GM23248 (cell line): ENCODE measurements around the gene OR10A6. TPM values are rescaled to one million over a fixed set of nuclear protein-coding genes. Genes with fewer than 3 reads are reported as not detected.

Experiments
- DNase-seq: peaks from one replicate; pipeline ENCODE4 v3.0.0-alpha.2; 2015
- H2AFZ ChIP-seq: fragments of 200-600 bp; sonication (generic); 2 replicates; pipeline ENCODE4 v1.6.1; 2016; ENCODE audit warnings: antibody characterized with exemption
- H3F3A ChIP-seq: fragments of 200-600 bp; sonication (generic); 2 replicates; pipeline ENCODE4 v1.6.1; 2016; ENCODE audit warnings: mild to moderate bottlenecking, antibody characterized with exemption, mixed run types; ENCODE audit not compliant: insufficient read depth
- H3K27ac ChIP-seq: fragments of 200-600 bp; sonication (generic); 2 replicates; pipeline ENCODE4 v1.5.1; 2016; ENCODE audit warnings: mild to moderate bottlenecking
- H3K27me3 ChIP-seq: fragments of 200-600 bp; sonication (generic); replicated peaks from 2 replicates; pipeline ENCODE4 v1.6.1; 2016; ENCODE audit warnings: mild to moderate bottlenecking; ENCODE audit not compliant: insufficient read depth
- H3K36me3 ChIP-seq: fragments of 200-600 bp; sonication (generic); 2 replicates; pipeline ENCODE4 v1.6.1; 2016; ENCODE audit warnings: low read depth, mild to moderate bottlenecking
- H3K4me1 ChIP-seq: fragments of 200-600 bp; sonication (generic); 2 replicates; pipeline ENCODE4 v1.6.1; 2016; ENCODE audit warnings: mild to moderate bottlenecking; ENCODE audit not compliant: insufficient read depth
- H3K4me2 ChIP-seq: fragments of 200-600 bp; sonication (generic); one replicate; pipeline ENCODE4 v1.6.1; 2016; ENCODE audit warnings: mild to moderate bottlenecking; ENCODE audit not compliant: unreplicated experiment
- H3K4me3 ChIP-seq: fragments of 200-600 bp; sonication (generic); 2 replicates; pipeline ENCODE4 v1.5.1; 2016; ENCODE audit warnings: mild to moderate bottlenecking
- H3K79me2 ChIP-seq: fragments of 200-600 bp; sonication (generic); 2 replicates; pipeline ENCODE4 v1.6.1; 2016; ENCODE audit warnings: mild to moderate bottlenecking; ENCODE audit not compliant: insufficient read depth
- H3K9ac ChIP-seq: fragments of 200-600 bp; sonication (generic); 2 replicates; pipeline ENCODE4 v1.6.1; 2016; ENCODE audit warnings: mild to moderate bottlenecking
- H3K9me2 ChIP-seq: fragments of 200-600 bp; sonication (generic); 2 replicates; pipeline ENCODE4 v1.6.1; 2016; ENCODE audit warnings: mixed run types, mild to moderate bottlenecking, moderate library complexity; ENCODE audit not compliant: insufficient read depth
- H3K9me3 ChIP-seq: fragments of 200-600 bp; sonication (generic); one replicate; pipeline ENCODE4 v1.6.1; 2017; ENCODE audit warnings: low read depth
- H4K20me1 ChIP-seq: fragments of 200-600 bp; sonication (generic); 2 replicates; pipeline ENCODE4 v1.6.0; 2016; ENCODE audit not compliant: insufficient read depth
- EZH2 ChIP-seq: fragments of 200-600 bp; sonication (generic); IDR thresholded peaks from 2 replicates; pipeline ENCODE4 v1.6.1; 2018; ENCODE audit warnings: antibody characterized with exemption, mild to moderate bottlenecking; ENCODE audit not compliant: insufficient read depth, poor library complexity, severe bottlenecking
- EZH2phosphoT487 ChIP-seq: fragments of 200-600 bp; sonication (generic); IDR thresholded peaks from 2 replicates; pipeline ENCODE4 v1.6.1; 2018; ENCODE audit warnings: antibody characterized with exemption, moderate library complexity, mild to moderate bottlenecking, low read depth; ENCODE audit not compliant: insufficient read depth
- WGBS, 2 experiments: methylation state at CpG; one replicate each; pipeline ENCODE4 v1.1.6; 2015 to 2017; ENCODE audit warnings: low lambda C conversion rate in 2 of 2, low coverage in 1 of 2; ENCODE audit errors: missing lambda C conversion rate in 2 of 2; 5-methylcytosine and 5-hydroxymethylcytosine counted together
- in situ Hi-C: fragments of 300-500 bp; cut with MboI; formaldehyde crosslinking; loops from 2 replicates; pipeline ENCODE4 v1.15.0; 2020
- polyA plus RNA-seq: library from polyadenylated mRNA; unstranded; fragments of >200 nt; fragmentation: Nextera tagmentation; extraction: Ambion mirVana; gene quantifications from 2 replicates; pipeline ENCODE4 v1.2.1, GENCODE V29; 2016
- total RNA-seq: library from RNA; depleted of rRNA; stranded (reverse); fragments of >200 nt; shearing (Covaris generic); gene quantifications from 2 replicates; pipeline ENCODE4 v1.2.3, GENCODE V29; 2014

OR10A6 gene
- total and polyA plus RNA-seq, 2 experiments from 2014 or later, result 0.11 to 0.39 TPM

DNA sequence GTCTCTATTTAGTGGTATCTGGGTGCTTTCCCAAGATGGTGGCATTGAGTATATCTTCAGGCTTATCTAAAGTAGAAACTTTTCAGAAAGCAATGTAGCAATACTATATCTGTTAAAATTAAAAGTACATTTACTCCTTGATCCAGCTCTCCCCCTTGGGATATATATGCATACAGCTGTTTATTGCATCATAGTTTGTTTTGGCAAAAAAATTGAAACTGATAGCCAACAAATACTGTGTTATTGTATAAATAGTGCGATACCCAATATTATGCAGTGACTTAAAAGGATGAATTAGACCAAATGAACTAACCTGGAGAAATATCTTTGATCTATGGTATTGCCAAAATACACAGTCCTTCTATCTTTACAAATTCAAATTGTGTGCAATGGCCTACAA is 18.9 kb upstream of the OR10A6 start:
- no peaks in the 10 kb centered on the region for H3K79me2 ChIP-seq
- H3K4me1 ChIP-seq, result no peaks in the 10 kb centered on the region
- H3K9me2 ChIP-seq, result no peaks in the 10 kb centered on the region
- H2AFZ ChIP-seq, result no peak overlapping the region
- H3K4me3 ChIP-seq, result no peak overlapping the region
- no peak overlapping the region for H3K27ac ChIP-seq
- 32 to 34% methylated on average over 1 of the region's 1 CpG for WGBS, 2 experiments
- H3K9ac ChIP-seq, result no peak overlapping the region
- H3K9me3 ChIP-seq, result no peaks in the 10 kb centered on the region
- H3K4me2 ChIP-seq, result no peak overlapping the region
- H4K20me1 ChIP-seq, result no peaks in the 10 kb centered on the region
- H3K36me3 ChIP-seq, result no peaks in the 10 kb centered on the region
- no peak for TF ChIP-seq EZH2
- no peak for TF ChIP-seq EZH2phosphoT487
- in situ Hi-C loops, result no loop called here
- H3K27me3 ChIP-seq, result no peaks in the 10 kb centered on the region
- H3F3A ChIP-seq, result 0 out of 2 replicates have a peak, but pooled peaks cover 4% of the 10 kb centered on the region
- DNase-seq, result no peak

DNA sequence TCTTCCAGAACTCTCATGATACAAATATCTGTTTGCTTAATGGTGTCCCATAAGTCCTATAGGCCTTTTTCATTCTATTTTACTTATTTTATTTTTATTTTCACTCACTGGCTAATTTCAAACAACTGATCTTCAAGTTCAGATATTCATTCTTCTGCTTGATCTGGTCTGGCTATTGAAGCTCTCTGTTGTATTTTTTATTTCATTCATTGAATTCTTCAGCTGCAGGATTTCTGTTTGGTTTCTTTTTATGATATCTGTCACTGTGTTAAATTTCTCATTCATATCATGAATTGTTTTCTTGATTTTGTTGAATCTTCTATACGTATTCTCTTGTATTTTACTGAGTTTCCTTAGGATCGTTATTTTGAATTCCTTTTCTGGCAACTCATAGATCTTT is 13.1 kb upstream of the OR10A6 start:
- no peaks in the 10 kb centered on the region for H3K36me3 ChIP-seq
- no peak for TF ChIP-seq EZH2phosphoT487
- no peaks in the 10 kb centered on the region for H3K79me2 ChIP-seq
- DNase-seq, result no peak
- H2AFZ ChIP-seq, result no peak overlapping the region
- H3F3A ChIP-seq, result no peaks in the 10 kb centered on the region
- peaks cover 7% of the 10 kb centered on the region for H3K9me3 ChIP-seq
- in situ Hi-C loops, result no loop called here
- no peak overlapping the region for H3K9ac ChIP-seq
- no peaks in the 10 kb centered on the region for H4K20me1 ChIP-seq
- H3K27ac ChIP-seq, result no peak overlapping the region
- no peak overlapping the region for H3K4me3 ChIP-seq
- no peak overlapping the region for H3K4me2 ChIP-seq
- WGBS, 2 experiments, result 22 to 23% methylated on average over 2 of the region's 2 CpGs
- H3K4me1 ChIP-seq, result no peaks in the 10 kb centered on the region
- H3K27me3 ChIP-seq, result no peaks in the 10 kb centered on the region
- no peaks in the 10 kb centered on the region for H3K9me2 ChIP-seq

DNA sequence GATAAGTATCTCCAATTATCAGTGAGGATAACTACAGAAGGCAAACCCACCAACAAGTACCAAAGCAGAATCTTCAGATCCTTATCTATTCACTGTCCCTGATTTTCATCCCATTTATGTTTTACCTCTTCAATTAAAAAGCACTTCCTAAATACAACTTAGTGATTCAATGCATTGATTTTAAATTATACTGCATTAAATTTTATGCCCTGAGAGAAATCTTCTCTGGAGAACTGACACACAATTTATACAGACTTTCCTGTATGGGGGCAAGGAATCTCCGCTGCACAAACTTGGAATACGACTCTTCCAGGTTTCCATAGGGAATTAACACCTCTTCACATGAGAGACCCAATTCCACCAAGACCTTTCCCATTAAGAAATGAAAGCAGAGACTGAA is 10.5 kb upstream of the OR10A6 start, which contains the start of gene OR10A3:
TSS of gene OR10A3 (minus strand) at position 101 of the 400 bp plus-strand sequence. CDS start 2,188 bp downstream, outside the sequence.
- Histone ChIP-seq H3K4me1 (no peaks in the 10 kb centered on the region), H3K79me2 (no peaks in the 10 kb centered on the region), H3K9ac (no peak within 1 kb of the TSS), H3K4me3 (no peak within 1 kb of the TSS), H3K27me3 (no peaks in the 10 kb centered on the region), H4K20me1 (no peaks in the 10 kb centered on the region), H3K36me3 (no peaks in the 10 kb centered on the region), H3K9me2 (no peaks in the 10 kb centered on the region), H3F3A (no peaks in the 10 kb centered on the region), H3K9me3 (peaks cover 7% of the 10 kb centered on the region), H3K4me2 (no peak within 1 kb of the TSS), H3K27ac (no peak within 1 kb of the TSS), H2AFZ (no peak within 1 kb of the TSS)
- TF ChIP-seq EZH2, result no peak
- TF ChIP-seq EZH2phosphoT487, result no peak
- DNase-seq, result no peak
- 58 to 59% methylated on average over 2 of the region's 2 CpGs for WGBS, 2 experiments
- in situ Hi-C loops, result no loop called here

DNA sequence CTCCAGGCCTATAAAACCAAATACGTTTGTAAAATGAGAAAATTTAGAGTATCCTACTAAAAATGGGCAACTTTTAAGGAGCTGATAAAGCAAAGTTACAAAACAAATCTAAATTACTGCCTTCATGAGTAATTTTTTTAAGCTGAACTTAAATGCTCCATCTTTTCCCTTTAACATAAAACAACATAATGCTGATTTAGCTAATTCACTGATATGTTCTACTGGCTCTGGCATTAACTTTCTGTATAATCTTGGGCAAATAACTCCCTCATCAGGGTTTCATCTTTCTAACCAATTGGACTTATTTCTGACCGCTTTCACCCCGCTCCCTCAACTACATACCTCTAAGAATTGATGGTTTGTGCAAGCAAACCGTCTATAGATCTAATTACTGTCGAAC is 10.1 kb upstream of the OR10A6 start:
- Histone ChIP-seq H3K4me1 (no peaks in the 10 kb centered on the region), H3K9me2 (no peaks in the 10 kb centered on the region), H2AFZ (no peak overlapping the region), H3K36me3 (no peaks in the 10 kb centered on the region), H3K27ac (no peak overlapping the region), H3K79me2 (no peaks in the 10 kb centered on the region), H3K27me3 (no peaks in the 10 kb centered on the region), H3K4me2 (no peak overlapping the region), H3K9me3 (peaks cover 7% of the 10 kb centered on the region), H3K9ac (no peak overlapping the region), H3K4me3 (no peak overlapping the region), H3F3A (no peaks in the 10 kb centered on the region), H4K20me1 (no peaks in the 10 kb centered on the region)
- no peak for TF ChIP-seq EZH2
- TF ChIP-seq EZH2phosphoT487, result no peak
- DNase-seq, result no peak
- 22 to 28% methylated on average over 5 of the region's 5 CpGs for WGBS, 2 experiments
- in situ Hi-C loops, result no loop called here

DNA sequence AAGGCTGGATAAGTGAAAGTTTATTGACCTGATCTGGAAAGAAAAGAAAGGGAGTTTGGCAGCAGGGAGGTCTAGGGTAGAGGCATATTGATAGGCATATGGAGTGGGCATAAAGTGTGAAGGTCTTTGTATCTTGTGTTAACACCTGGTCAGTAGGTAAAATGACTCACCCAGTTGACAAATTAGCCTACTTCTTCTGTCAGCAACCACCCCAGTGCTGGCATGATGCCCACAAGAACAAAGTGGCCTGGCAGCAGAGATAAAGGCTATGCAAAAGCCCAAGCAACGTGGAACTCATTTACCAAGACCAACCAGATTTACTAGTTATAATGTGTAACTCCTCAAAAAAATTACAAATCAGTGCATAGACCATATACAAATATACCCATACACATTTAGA is 5.5 kb upstream of the OR10A6 start:
- no peaks in the 10 kb centered on the region for H3K79me2 ChIP-seq
- in situ Hi-C loops, result no loop called here
- no peaks in the 10 kb centered on the region for H4K20me1 ChIP-seq
- WGBS, 2 experiments, result 38 to 41% methylated on average over 1 of the region's 1 CpG
- no peak overlapping the region for H2AFZ ChIP-seq
- TF ChIP-seq EZH2, result no peak
- TF ChIP-seq EZH2phosphoT487, result no peak
- DNase-seq, result no peak
- H3K27ac ChIP-seq, result no peak overlapping the region
- no peaks in the 10 kb centered on the region for H3K9me2 ChIP-seq
- no peaks in the 10 kb centered on the region for H3K9me3 ChIP-seq
- H3K36me3 ChIP-seq, result no peaks in the 10 kb centered on the region
- H3K4me1 ChIP-seq, result no peaks in the 10 kb centered on the region
- H3K27me3 ChIP-seq, result no peaks in the 10 kb centered on the region
- H3F3A ChIP-seq, result no peaks in the 10 kb centered on the region
- no peak overlapping the region for H3K9ac ChIP-seq
- no peak overlapping the region for H3K4me2 ChIP-seq
- no peak overlapping the region for H3K4me3 ChIP-seq
